HepG2 (cell line): Measurements from ENCODE around the gene ALDH1L2. TPM values are rescaled to one million over a fixed set of nuclear protein-coding genes. Genes with fewer than 3 reads are reported as not detected.

Experiments used
- ARNT2 ChIP-seq: sonication (generic); formaldehyde crosslinking; IDR thresholded peaks from 2 replicates; pipeline ENCODE4 v1.8.0; 2022; ENCODE audit warnings: mild to moderate bottlenecking, low read depth, missing genetic modification reagents, moderate library complexity
- MAFK ChIP-seq, 2 experiments: IDR thresholded peaks in 1 of 2; conservative IDR thresholded peaks in 1 of 2; 2 replicates each; pipeline ENCODE4 v1.6.1; 2011; ENCODE audit warnings: improper control_type of control experiment in 2 of 2, low read length in 2 of 2
- MED8 ChIP-seq: sonication (generic); formaldehyde crosslinking; IDR thresholded peaks from 2 replicates; pipeline ENCODE4 v1.8.1; 2023; ENCODE audit warnings: mild to moderate bottlenecking, missing genetic modification reagents; ENCODE audit not compliant: insufficient replicate concordance
- PHB2 ChIP-seq: fragments of 450-650 bp; IDR thresholded peaks from 2 replicates; pipeline ENCODE4 v1.6.1; 2018; ENCODE audit not compliant: partially characterized antibody
- TERF1 ChIP-seq: sonication (generic); formaldehyde crosslinking; IDR thresholded peaks from 2 replicates; pipeline ENCODE4 v1.8.0; 2022; ENCODE audit warnings: mild to moderate bottlenecking, missing genetic modification reagents, moderate library complexity
- ZC3H13 ChIP-seq: sonication (generic); formaldehyde crosslinking; IDR thresholded peaks from 2 replicates; pipeline ENCODE4 v1.8.1; 2023; ENCODE audit warnings: mild to moderate bottlenecking, missing genetic modification reagents, moderate library complexity
- ZNF891 ChIP-seq: sonication (generic); formaldehyde crosslinking; IDR thresholded peaks from 2 replicates; pipeline ENCODE4 v1.5.0; 2020; ENCODE audit warnings: mild to moderate bottlenecking, missing genetic modification reagents
- polyA plus RNA-seq, 8 experiments: library from polyadenylated mRNA; depleted of rRNA in 3 of 8; stranded (reverse) in 7 of 8; unstranded in 1 of 8; fragments of >200 nt; fragmentation: Illumina TruSeq in 4 of 8; extraction: Trizol in 4 of 8; gene quantifications; 2 replicates each; pipeline versions ENCODE4 v1.2.1 to v1.2.3, GENCODE V29; 2011 to 2016; ENCODE audit warnings: low read depth in 4 of 8, missing spikeins in 1 of 8, mixed read lengths in 1 of 8; ENCODE audit not compliant: insufficient read depth in 1 of 8
- total RNA-seq, 5 experiments: library from RNA; depleted of rRNA; stranded (reverse); fragments of >200 nt; fragmentation: Illumina TruSeq; extraction: Trizol; gene quantifications; 2 replicates each; pipeline ENCODE4 v1.2.3, GENCODE V29; 2016; ENCODE audit warnings: low read depth in 1 of 5
- TF ChIP-seq, protein P1 (sequence below): sonication (generic); formaldehyde crosslinking; IDR thresholded peaks from 2 replicates; pipeline ENCODE4 v1.5.1; 2020; ENCODE audit warnings: mild to moderate bottlenecking, missing genetic modification reagents, moderate library complexity
- TF ChIP-seq, protein P2 (sequence below): sonication (generic); formaldehyde crosslinking; IDR thresholded peaks from 2 replicates; pipeline ENCODE4 v1.4.0; 2020; ENCODE audit warnings: missing genetic modification reagents, borderline replicate concordance
- TF ChIP-seq, protein P3 (sequence below), 2 experiments: sonication (generic) in 1 of 2; formaldehyde crosslinking in 1 of 2; IDR thresholded peaks; 2 replicates each; pipeline versions ENCODE4 v1.6.1 to v1.9.0; 2014 to 2022; ENCODE audit warnings: antibody characterized with exemption in 1 of 2, borderline replicate concordance in 1 of 2, inconsistent platforms in 1 of 2, low read depth in 1 of 2, missing genetic modification reagents in 1 of 2

ALDH1L2 gene
- total and polyA plus RNA-seq, 2 of the 13 experiments (the other 11 are each of a cell fraction or from before 2014, with no cell fraction given) = 0.40 to 4.6 TPM

DNA sequence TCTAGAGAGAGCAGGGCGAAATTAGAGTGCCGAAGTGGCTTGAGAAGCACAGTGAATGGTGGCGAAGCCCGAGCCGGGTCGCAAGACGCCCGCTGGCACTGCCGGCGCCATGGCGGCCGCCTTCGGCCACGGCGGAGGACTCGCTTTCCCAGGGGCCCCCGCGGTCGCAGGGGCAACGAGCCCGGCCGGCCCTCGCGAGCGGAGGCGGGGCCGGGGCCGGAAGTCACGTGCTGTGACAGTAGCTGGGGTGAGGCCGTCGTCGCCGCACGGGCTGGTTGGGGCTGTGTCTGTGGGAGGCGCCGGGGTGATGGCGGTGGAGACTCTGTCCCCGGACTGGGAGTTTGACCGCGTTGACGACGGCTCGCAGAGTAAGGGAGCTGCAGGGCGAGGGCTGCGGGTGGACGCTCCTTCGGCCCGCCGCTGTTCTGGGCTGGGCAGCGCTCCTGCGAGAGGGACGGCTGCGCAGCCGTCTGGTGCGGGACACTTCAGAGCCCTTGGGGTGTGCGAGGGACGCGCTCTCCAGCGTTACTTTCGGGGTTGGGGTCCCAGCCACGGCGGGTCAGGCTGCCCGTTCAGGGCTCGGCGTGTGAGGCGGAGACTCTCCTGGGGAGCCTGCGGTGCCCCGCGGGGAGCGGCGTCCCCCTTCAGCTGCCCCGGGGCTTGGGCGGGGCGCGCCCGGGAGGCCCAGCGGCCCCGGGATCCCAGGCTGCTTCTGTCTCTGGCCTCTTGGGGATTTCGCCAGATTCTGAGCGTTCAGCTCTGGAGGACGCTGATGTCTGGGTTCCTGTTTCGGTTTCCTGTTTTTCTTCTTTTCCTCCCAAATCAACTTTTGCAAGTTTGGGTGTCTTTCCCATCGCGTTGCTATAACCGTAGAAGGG, 23.5 kb upstream of the ALDH1L2 start, which contains the start of gene WASHC4 (continued):
- TF ChIP-seq, protein P1, sequence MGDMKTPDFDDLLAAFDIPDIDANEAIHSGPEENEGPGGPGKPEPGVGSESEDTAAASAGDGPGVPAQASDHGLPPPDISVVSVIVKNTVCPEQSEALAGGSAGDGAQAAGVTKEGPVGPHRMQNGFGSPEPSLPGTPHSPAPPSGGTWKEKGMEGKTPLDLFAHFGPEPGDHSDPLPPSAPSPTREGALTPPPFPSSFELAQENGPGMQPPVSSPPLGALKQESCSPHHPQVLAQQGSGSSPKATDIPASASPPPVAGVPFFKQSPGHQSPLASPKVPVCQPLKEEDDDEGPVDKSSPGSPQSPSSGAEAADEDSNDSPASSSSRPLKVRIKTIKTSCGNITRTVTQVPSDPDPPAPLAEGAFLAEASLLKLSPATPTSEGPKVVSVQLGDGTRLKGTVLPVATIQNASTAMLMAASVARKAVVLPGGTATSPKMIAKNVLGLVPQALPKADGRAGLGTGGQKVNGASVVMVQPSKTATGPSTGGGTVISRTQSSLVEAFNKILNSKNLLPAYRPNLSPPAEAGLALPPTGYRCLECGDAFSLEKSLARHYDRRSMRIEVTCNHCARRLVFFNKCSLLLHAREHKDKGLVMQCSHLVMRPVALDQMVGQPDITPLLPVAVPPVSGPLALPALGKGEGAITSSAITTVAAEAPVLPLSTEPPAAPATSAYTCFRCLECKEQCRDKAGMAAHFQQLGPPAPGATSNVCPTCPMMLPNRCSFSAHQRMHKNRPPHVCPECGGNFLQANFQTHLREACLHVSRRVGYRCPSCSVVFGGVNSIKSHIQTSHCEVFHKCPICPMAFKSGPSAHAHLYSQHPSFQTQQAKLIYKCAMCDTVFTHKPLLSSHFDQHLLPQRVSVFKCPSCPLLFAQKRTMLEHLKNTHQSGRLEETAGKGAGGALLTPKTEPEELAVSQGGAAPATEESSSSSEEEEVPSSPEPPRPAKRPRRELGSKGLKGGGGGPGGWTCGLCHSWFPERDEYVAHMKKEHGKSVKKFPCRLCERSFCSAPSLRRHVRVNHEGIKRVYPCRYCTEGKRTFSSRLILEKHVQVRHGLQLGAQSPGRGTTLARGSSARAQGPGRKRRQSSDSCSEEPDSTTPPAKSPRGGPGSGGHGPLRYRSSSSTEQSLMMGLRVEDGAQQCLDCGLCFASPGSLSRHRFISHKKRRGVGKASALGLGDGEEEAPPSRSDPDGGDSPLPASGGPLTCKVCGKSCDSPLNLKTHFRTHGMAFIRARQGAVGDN (CRISPR knock-in tag) = peak; percentile 98
- TF ChIP-seq MAFK (conservative IDR thresholded peaks at IDR 0.05 in 1 of 2, IDR thresholded peaks at IDR 0.05 in 1 of 2; ENCODE audit: low read length in 2 of 2) (no peak), TERF1 (CRISPR knock-in tag) (no peak), MED8 (CRISPR knock-in tag) (peak; percentile 58), PHB2 (no peak), ZC3H13 (CRISPR knock-in tag) (peak; percentile 91; the same call in 1 of the 2 replicates), ZNF891 (CRISPR knock-in tag) (peak; percentile 93; the same call in 1 of the 2 replicates), ARNT2 (CRISPR knock-in tag) (peak; percentile 96)
- TF ChIP-seq, protein P2, sequence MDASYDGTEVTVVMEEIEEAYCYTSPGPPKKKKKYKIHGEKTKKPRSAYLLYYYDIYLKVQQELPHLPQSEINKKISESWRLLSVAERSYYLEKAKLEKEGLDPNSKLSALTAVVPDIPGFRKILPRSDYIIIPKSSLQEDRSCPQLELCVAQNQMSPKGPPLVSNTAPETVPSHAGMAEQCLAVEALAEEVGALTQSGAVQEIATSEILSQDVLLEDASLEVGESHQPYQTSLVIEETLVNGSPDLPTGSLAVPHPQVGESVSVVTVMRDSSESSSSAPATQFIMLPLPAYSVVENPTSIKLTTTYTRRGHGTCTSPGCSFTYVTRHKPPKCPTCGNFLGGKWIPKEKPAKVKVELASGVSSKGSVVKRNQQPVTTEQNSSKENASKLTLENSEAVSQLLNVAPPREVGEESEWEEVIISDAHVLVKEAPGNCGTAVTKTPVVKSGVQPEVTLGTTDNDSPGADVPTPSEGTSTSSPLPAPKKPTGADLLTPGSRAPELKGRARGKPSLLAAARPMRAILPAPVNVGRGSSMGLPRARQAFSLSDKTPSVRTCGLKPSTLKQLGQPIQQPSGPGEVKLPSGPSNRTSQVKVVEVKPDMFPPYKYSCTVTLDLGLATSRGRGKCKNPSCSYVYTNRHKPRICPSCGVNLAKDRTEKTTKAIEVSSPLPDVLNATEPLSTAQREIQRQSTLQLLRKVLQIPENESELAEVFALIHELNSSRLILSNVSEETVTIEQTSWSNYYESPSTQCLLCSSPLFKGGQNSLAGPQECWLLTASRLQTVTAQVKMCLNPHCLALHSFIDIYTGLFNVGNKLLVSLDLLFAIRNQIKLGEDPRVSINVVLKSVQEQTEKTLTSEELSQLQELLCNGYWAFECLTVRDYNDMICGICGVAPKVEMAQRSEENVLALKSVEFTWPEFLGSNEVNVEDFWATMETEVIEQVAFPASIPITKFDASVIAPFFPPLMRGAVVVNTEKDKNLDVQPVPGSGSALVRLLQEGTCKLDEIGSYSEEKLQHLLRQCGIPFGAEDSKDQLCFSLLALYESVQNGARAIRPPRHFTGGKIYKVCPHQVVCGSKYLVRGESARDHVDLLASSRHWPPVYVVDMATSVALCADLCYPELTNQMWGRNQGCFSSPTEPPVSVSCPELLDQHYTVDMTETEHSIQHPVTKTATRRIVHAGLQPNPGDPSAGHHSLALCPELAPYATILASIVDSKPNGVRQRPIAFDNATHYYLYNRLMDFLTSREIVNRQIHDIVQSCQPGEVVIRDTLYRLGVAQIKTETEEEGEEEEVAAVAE (CRISPR knock-in tag) = no peak; the same call in 1 of the 2 replicates
- TF ChIP-seq, protein P3, sequence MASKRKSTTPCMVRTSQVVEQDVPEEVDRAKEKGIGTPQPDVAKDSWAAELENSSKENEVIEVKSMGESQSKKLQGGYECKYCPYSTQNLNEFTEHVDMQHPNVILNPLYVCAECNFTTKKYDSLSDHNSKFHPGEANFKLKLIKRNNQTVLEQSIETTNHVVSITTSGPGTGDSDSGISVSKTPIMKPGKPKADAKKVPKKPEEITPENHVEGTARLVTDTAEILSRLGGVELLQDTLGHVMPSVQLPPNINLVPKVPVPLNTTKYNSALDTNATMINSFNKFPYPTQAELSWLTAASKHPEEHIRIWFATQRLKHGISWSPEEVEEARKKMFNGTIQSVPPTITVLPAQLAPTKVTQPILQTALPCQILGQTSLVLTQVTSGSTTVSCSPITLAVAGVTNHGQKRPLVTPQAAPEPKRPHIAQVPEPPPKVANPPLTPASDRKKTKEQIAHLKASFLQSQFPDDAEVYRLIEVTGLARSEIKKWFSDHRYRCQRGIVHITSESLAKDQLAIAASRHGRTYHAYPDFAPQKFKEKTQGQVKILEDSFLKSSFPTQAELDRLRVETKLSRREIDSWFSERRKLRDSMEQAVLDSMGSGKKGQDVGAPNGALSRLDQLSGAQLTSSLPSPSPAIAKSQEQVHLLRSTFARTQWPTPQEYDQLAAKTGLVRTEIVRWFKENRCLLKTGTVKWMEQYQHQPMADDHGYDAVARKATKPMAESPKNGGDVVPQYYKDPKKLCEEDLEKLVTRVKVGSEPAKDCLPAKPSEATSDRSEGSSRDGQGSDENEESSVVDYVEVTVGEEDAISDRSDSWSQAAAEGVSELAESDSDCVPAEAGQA (IDR thresholded peaks at IDR 0.05; ENCODE audit: low read depth) = 0 out of 2 replicates have a peak, but pooled peaks have one; percentile 49
- TF ChIP-seq, protein P3 (CRISPR knock-in tag; IDR thresholded peaks at IDR 0.05; ENCODE audit: borderline replicate concordance) = no peak
